ENCODE results near the gene TBX2.

The TBX2 gene

DNA sequence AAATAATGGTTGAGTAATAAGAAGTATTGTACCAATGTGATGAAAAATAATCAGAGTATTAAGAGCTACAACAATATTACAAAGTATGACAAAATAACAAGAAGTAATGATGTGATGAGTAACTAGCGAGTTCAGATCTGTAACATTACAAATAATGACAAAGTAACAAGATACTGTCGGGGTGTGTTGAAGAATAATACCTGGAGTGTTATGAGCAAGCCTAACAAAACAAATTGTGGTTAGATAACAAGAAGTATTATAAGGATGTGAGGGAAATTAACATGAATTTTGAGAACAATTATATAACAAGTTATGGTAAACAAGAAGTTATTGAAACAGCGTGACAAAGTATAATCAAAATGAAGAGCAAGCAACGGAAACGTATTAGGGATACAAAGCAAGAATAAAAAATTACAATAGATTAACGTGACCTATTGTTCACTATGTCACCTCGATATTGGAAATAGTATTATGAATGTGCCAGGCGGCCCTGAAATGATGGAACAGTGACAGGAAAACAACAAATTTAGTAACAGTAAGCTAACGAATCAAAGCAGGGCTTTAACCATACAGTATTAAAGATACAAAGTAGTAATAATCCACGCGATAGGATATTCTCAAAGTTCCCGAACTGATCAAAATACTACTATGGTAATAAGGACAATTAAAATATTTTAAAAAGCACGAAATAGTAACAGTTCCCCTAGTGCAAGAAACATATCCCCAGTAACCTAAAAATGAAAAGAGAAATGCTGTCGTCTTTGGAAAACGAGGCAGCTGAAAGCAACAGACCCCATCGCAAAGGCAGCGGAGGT, 54.1 kb downstream of the TBX2 start:
- peaks cover 40% of the 10 kb centered on the region for H3K4me1 Mint-ChIP-seq
- H3K4me3 Mint-ChIP-seq = peak overlapping the region; percentile 45
- H3K27me3 Mint-ChIP-seq = peaks cover 92% of the 10 kb centered on the region
- peaks cover 5% of the 10 kb centered on the region for H3K36me3 Mint-ChIP-seq
- H3K9me3 Mint-ChIP-seq = peaks cover 4% of the 10 kb centered on the region
- ATAC-seq = no peak
- no peak overlapping the region for H3K27ac Mint-ChIP-seq

DNA sequence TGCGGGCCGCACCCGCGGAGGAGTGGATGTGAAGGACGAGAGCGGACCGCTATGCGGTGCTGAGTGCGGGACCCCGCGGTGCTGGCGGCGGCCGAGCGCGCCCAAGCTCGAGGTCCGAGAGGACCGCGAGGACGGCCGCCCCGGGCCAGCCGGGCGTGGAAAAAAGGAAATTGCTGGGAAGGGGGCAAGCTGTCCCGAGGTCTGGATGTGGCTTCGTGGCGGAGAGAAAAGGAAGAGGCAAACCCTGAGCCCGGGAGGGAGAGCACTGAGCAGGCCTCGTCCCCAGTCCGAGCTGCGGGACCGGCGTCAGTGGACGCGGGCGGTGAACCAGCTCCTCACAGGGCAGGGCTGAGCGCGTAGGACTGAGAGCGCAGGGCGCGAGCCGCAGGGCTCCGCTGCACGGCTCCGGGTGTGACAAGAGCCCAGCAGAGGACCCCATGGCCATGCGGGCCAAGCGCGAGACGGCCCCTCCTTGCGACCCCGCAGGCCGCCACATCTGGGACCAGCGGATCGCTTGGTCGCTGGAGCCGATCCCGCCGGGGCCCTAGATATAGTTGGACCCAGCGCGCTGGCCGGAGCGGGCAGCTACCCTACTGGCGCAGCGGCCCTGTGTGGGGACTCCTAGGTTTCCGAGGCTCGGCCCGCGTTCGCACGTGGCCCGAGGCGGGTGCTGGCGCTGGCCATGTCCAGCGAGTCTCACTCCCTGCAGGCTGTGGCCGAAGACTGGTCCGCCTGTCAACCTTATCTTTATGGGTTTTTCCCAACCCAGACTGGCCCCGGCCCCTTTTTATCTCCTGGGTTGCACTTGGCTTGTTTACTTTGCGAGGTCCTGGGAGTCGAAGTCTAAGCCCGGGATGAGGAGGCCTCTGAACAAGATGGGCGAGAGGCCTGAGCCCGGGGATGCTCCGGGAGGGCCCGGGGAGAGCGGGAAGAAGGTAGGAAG, 55.0 kb downstream of the TBX2 start:
- ATAC-seq = no peak
- peaks cover 4% of the 10 kb centered on the region for H3K9me3 Mint-ChIP-seq
- peaks cover 40% of the 10 kb centered on the region for H3K4me1 Mint-ChIP-seq
- peaks cover 94% of the 10 kb centered on the region for H3K27me3 Mint-ChIP-seq
- peaks cover 5% of the 10 kb centered on the region for H3K36me3 Mint-ChIP-seq
- H3K27ac Mint-ChIP-seq = no peak overlapping the region
- H3K4me3 Mint-ChIP-seq = peak overlapping the region; percentile 45

DNA sequence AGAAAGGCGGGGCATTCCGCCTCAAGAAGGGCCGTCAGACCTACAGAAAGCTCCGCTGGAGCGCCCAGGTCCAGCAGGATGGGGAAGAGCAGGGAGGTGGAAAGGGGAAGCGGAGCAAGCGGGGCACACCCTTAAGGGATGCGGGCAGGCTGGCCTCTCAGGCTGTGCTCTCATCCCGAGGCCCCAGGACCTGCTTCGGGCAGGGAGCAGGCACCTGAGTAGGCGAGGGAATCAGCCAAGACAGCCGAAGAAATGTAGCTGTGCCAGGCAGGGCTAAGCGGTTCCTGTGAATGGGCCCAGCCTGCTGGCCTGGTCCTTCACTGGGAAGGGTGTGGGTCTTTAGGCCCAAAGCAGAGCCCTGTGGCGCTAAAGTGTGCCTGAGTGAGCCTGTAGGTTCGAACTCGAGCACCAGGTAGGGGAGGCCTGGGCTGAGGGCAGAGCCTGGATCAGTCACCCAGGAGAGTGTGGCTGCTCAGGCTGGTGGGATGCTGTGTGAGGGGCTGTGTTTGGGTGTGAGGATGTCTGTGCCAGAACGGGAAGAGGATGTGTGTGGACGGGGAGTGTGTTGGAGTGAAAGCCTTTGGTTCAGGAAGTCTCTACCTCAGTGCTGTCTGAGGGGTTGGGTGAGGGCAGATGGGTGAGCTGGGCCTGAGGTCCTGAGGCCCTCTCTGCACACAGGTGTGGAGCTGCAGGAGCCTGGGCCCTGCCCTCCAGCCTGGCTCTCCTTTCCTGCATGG, 55.8 kb downstream of the TBX2 start:
- Mint-ChIP-seq H3K27ac (no peak overlapping the region), H3K36me3 (peaks cover 5% of the 10 kb centered on the region), H3K9me3 (peaks cover 4% of the 10 kb centered on the region), H3K4me3 (peak overlapping the region; percentile 12), H3K27me3 (peaks cover 94% of the 10 kb centered on the region), H3K4me1 (peaks cover 41% of the 10 kb centered on the region)
- ATAC-seq = no peak

DNA sequence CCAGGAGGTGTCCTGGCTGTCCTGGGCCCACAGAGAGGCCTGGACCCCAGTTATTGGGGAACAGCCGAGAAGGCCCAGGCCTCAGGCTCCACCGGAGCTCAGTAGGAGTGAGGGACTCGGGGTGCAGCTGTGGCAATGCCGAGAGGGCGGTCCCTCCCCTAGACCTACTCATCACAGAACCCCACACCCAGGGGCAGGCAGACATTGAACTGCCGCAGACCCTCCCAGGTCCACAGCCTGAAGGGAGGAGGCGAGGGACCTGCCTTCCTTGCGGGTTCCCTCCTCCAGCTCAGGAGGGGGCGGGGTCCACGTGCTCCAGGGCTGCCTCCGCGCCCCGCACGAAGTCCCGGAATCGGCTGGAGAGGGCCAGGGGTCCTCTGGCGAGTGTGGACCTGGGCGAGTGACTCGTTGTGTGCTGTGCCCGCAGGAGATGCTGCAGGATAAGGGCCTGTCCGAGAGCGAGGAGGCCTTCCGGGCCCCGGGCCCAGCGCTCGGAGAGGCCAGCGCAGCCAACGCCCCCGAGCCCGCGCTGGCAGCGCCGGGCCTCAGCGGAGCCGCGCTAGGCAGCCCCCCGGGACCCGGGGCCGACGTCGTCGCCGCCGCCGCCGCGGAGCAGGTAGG, 56.5 kb downstream of the TBX2 start:
- Mint-ChIP-seq H3K36me3 (peaks cover 5% of the 10 kb centered on the region), H3K27me3 (peaks cover 94% of the 10 kb centered on the region), H3K9me3 (peaks cover 4% of the 10 kb centered on the region), H3K27ac (no peak overlapping the region), H3K4me1 (peaks cover 48% of the 10 kb centered on the region), H3K4me3 (no peak overlapping the region)
- no peak for ATAC-seq

DNA sequence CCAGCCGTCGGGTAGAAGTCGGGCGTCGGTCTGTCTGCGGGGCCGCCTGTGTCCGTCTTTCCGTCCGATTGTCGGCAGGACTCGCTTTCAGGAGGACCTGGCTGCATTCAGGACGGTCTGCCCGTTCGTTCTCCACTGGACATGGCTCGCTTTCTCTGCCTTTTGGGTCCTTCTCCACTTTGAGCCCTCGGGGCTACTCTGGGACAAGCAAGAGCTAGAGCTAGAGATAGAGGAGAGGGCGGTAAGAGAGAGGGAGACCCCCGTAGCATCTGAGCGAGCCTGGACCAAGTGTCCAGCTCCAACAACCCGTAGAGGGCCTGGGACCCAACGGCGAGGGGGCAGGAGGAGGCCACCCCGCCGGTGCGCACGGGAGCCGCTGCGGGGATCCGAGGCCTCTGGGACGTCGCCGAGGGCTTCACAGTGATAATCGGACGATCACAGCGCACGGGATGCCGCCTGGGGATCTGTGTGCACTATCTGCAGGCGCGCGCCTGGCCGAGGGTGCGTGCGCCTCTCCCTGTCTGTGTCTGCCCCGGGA, 57.1 kb downstream of the TBX2 start:
- no peak for ATAC-seq
- peak overlapping the region; percentile 36 for H3K4me3 Mint-ChIP-seq
- no peak overlapping the region for H3K27ac Mint-ChIP-seq
- H3K4me1 Mint-ChIP-seq = peaks cover 54% of the 10 kb centered on the region
- peaks cover 5% of the 10 kb centered on the region for H3K36me3 Mint-ChIP-seq
- peaks cover 94% of the 10 kb centered on the region for H3K27me3 Mint-ChIP-seq
- peaks cover 4% of the 10 kb centered on the region for H3K9me3 Mint-ChIP-seq

DNA sequence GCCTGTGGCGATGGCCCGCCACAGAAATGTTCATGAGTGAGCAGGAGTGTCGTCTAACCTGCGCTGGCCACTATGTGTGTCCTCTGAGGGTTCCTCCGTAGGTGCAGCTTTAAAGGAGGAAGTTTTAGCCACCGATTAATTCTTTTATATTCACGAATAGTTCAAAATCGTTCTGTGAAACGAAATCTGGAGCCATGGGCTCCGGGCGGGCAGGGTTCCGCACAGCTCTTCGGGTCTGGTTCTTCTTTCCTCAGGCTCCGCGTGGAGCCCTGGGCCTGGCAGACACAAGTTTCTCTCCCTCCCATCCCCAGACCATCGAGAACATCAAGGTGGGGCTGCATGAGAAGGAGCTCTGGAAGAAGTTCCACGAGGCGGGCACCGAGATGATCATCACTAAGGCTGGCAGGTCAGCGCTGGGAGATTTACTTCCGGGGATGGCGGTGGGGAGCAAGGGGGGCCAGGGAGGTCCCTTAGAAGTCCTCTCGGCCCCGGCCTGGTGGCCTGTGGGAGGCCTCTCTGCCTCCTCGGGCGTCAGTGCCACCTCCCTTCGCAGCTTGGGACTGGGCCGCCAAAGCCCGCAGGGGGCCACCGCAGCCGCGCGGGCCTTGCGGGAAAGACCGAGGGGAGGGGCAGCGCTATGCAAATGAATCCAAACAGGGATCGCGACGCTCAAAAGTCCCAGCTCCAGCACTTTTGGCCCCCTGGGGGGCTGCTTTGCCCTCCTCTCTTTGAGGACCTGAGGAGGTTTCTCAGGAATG, 57.8 kb downstream of the TBX2 start:
- peaks cover 94% of the 10 kb centered on the region for H3K27me3 Mint-ChIP-seq
- H3K36me3 Mint-ChIP-seq = peaks cover 5% of the 10 kb centered on the region
- no peak overlapping the region for H3K27ac Mint-ChIP-seq
- no peak for ATAC-seq
- peaks cover 4% of the 10 kb centered on the region for H3K9me3 Mint-ChIP-seq
- peak overlapping the region; percentile 36 for H3K4me3 Mint-ChIP-seq
- H3K4me1 Mint-ChIP-seq = peaks cover 60% of the 10 kb centered on the region

DNA sequence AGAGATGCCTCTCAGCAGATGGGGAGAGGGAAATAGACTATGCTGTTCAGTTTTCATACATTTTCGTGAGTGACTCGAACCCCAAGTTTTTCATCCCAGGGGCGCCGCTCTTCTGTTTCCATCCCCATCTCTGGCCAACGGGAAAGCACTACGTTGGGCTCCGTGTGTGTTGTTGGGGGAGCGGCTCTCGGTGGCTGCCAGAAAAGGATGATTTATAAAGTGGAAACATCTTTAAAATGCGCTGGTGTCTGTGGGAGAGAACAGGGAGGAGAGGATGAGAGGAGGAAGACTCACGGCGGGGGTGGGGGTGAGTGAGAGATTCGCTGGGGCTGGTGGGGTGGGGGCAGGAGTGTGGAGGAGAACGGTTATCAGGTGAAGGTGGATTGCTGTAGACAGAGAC, 58.4 kb downstream of the TBX2 start:
- Mint-ChIP-seq H3K9me3 (peaks cover 4% of the 10 kb centered on the region), H3K27ac (no peak overlapping the region), H3K27me3 (peaks cover 94% of the 10 kb centered on the region), H3K4me3 (no peak overlapping the region), H3K4me1 (peaks cover 58% of the 10 kb centered on the region), H3K36me3 (peaks cover 5% of the 10 kb centered on the region)
- ATAC-seq = no peak

DNA sequence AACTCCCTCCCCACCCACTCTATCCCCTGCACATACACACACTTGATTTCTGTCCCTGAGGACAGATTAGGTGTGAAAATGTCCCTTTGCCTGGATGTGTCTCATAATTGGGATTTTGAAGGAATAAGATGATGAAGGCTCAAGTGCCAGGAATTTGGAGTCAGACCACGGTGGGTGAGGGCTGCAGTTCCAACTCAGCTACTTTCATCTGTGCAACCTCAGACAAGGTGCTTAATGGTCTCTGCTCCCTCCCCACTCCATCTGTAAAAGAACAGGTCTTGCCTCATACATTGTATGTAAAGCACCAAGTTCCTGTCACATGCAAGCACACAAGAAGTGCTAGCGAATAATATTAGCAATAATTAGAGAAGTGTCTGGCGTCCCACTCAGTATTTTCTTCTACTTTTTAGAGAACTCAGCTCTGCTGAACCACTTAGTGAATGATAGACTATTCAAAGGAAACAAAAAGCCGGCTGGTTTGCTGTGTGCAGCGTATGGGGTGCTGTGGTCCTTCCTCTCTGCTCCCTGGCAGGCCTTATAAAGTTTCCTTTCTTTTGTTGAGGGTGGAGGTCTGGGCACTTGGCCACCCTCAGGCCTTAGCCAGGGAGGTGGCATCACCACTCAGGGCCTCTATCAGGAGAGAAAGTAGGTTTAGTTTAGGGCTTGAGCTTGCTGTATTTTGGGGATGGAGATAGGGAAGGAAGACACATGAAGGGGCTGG, 58.9 kb downstream of the TBX2 start:
- ATAC-seq = no peak
- Mint-ChIP-seq H3K4me3 (no peak overlapping the region), H3K36me3 (peaks cover 5% of the 10 kb centered on the region), H3K9me3 (peaks cover 2% of the 10 kb centered on the region), H3K27me3 (peaks cover 94% of the 10 kb centered on the region), H3K27ac (no peak overlapping the region), H3K4me1 (peaks cover 56% of the 10 kb centered on the region)

Measured in stimulated activated memory B cell treated with anti-CD40 and anti-IgM and Interleukin-4, amounts not matched to agents 10 μg/mL and 1 μg/mL and 100 μg/mL, for 72 hours (primary cell).